Endometrium (tissue), 2 donors: ENCODE data around the gene OR2T2.
"Not testable (repeated sequence)": the region's sequence is repeated elsewhere in the genome, so short reads cannot be mapped to it uniquely, and the experiment has no call there.

ENCODE experiments used
- FAIRE-seq: peaks from 2 replicates; lab custom pipeline; 2012; peaks lifted over from hg19 to GRCh38; lab: Jason Lieb, UNC
- donor health status: control.
- donor health status: control.

OR2T2 gene, protein sequence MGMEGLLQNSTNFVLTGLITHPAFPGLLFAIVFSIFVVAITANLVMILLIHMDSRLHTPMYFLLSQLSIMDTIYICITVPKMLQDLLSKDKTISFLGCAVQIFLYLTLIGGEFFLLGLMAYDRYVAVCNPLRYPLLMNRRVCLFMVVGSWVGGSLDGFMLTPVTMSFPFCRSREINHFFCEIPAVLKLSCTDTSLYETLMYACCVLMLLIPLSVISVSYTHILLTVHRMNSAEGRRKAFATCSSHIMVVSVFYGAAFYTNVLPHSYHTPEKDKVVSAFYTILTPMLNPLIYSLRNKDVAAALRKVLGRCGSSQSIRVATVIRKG

DNA sequence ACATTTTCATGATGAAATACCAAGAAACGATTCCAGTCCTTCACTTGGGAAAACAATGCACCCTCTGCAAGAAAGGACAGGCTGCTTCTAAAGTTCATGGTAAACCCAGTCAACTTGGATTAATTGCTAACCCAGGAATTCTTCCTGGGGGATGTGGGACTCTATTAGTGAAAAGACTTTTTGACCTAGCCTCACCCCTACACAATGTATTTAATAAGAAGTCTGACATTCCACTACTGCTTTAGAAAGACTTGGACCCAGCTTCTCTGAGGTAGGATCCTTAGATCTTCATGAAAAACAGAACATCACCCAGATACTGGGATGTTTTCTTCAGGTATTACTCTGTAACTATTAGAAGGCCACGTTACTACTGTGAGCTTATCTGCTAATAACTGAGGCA is at the start of gene OR2T2:
Gene OR2T2 (plus strand): TSS at position 239 of the 400 bp plus-strand sequence. CDS start 7,161 bp downstream, outside the sequence.
- not testable (repeated sequence) for FAIRE-seq

DNA sequence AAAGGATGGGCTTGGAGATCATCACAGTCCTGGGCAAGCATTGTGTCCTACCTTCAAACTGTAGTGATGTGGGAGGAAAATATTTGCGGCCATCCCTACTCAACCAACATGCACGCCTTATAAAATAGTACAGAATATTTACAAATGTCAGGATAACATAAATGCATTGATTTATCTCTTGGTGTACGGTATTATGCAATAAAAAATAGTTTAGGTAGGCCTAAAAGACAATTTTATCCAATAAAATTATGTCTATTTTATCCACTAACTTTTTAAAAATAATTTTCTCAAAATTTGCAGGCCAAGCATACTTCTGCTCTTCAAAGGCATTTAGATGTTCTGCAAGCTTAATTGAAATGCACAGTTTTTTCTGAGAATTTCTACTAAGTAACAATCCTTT is 42.7 kb upstream of the OR2T2 start, which contains the start of gene OR2T1:
Gene OR2T1 (plus strand): TSS at position 301 of the 400 bp plus-strand sequence. CDS start 3,100 bp downstream, outside the sequence.
- FAIRE-seq, result no peak

DNA sequence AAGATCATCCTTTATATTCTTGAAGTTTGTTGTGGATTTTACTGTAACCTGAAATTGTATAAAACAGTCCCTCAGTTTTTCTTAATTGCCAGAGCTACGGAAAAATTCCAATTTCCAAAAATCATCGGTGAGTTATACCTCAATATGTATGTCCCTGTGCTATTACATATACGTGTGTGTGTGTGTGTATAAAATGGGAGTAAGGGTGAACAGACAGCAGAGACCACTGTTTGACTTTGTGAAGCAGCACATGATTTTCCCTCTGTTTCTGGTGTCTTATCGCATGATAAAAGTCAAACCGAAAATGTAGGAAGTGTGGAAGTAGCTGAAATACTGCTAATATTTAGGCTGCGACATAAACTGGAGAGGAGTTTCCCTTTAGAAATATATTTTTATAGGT is 41.4 kb upstream of the OR2T2 start:
- FAIRE-seq, result no peak

DNA sequence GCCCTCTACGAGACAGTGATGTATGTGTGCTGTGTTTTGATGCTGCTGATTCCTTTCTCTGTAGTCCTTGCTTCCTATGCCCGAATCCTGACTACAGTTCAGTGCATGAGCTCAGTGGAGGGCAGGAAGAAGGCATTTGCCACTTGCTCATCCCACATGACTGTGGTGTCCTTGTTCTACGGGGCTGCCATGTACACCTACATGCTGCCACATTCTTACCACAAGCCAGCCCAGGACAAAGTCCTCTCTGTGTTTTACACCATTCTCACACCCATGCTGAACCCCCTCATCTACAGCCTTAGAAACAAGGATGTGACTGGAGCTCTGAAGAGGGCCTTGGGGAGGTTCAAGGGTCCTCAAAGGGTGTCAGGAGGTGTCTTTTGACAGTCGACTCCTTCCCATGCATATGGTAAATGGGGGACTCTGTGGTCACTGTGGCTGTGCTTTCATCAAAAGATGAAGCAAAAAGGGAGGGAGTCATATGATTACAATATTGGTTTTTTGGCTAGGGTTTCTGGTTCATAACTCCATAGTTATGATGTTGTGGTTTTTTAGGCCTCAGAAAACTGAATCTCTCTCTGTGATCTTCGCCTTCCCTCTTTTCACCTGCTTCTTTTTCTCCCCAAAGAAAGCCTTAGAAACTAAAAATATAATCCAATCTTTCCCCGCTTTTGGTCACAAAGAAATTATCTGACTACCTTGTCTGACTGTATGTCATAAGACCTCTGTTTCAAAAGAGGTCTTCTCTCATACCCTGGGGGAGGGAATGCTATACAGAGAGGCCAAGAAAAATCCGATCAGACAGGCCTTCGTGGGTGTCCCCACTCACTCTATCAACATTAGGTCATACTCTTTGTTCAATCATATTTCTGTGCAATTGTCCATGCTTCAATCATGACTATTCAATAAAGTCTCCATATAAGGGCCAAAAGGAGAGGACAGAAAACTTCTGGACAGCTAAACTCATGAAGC is 38.4 kb upstream of the OR2T2 start:
- FAIRE-seq, result no peak

DNA sequence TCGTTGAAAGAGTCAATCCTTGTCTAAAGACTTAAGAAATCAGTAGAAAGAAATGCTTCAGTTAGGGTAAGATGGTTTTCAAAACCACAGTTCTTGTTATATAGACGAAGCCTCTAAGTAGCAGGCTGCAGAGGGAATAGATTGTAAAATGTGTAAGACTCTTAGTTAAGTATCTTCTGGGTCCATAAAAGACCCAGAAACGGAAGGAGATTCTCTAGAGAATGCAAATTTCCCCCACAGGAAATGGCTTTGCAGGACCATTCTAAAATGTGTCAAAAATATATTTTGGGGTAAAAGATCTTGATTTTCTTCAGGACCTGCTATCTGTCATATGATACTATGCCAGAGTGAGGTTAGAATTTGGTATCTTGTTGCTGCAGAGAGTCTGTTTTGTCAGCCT is 29.2 kb upstream of the OR2T2 start:
- FAIRE-seq, result no peak

DNA sequence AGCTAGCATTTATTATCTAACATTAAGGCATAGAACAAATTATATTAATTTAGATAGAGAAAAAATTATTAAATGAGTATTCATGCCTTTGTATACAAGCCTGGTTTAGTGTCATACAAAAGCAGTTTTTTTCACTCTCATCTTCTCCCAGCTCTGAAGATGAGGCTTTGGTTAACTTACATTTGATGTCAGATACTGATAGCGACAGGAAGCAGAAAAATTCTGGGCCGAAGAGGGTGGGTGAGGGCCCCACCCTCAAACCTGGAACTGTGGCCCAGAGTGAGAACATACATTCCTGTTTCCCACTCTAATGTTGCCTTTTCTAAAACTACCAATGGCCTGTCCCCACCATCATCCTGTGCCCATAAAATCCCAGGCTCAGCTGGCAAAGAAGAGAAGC is 27.6 kb upstream of the OR2T2 start:
- no peak for FAIRE-seq

DNA sequence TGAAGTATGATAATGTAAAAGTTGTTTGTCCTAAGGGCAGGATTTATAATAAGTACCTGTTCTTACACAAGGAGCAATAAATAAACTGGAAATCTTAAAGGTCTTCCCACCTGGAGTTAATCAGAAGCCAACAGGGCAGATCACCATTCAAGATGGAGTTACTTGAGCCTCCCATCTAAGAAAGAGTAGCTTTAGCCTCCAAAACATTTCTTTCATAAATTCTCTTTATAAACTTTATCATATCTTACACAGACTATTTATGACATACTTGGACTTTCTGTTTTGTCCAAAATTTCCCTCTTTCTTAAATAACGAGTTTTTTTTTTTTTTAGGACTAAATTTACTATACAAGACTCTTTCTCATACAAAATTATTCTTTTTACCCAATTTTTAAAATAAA is 24.1 kb upstream of the OR2T2 start:
- FAIRE-seq, result no peak

DNA sequence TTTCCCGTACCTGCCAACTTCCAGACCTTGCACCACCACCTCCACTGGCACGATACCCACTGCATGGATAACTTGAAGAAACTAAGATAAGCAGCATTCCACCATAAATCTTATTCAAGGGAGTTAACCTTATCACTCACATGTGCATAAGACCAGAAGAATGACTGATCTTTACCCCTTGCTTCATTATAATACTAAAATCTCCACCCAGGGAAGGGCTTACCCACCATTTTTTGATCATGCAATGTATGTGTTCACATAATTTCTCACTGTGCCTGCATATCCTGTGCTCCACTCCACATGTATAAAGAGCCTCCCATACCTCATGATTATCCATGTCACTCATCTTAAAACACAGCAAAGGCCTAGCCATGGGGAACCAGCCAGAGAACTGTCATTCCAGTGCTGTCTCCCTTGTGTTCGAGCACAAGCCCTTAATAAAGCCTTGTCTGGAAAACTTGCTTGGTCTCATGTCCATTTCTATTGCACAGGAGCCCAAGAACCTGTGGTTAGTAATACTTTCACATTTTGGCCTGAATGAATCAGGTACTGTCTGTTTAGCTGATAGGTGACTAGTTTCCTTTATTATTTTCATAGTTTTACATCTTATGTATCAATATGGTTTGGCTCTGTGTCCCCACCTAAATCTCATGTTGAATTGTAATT is 17.8 kb upstream of the OR2T2 start:
- not testable (repeated sequence) for FAIRE-seq

DNA sequence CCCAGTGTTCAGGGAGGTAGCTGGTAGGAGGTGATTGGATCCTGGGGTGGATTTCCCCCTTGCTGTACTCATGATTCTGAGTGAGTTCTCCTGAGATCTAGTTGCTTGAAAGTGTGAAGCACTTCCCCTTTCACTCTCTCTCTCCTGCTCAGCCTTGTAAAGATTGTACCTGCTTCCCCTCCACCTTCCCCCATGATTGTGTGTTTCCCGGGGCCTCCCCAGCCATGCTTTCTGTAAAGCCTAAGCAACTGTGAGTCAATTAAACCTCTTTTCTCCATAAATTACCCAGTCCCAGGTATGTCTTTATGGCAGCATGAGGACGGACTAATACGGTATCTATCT is 17.3 kb upstream of the OR2T2 start:
- FAIRE-seq, result not testable (repeated sequence)

DNA sequence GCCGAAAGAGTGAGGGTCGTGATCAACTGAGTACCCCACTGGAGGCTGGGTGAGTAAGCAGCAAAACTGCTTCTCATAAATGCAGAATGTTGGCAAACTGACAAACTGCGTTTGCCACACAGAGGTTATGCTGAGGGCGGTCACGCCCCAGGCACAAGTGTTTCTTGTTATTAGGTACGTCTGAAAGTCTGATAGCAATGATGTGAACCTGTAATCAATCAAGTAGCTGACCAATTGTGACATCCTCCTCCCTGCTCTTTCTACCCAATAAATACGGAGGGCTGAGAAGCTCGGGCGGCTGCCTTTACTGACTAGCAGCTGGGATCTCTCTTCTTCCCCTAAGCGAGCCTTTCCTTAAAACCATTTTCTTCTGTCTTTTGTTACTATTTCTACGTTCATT is 13.8 kb upstream of the OR2T2 start:
- not testable (repeated sequence) for FAIRE-seq

DNA sequence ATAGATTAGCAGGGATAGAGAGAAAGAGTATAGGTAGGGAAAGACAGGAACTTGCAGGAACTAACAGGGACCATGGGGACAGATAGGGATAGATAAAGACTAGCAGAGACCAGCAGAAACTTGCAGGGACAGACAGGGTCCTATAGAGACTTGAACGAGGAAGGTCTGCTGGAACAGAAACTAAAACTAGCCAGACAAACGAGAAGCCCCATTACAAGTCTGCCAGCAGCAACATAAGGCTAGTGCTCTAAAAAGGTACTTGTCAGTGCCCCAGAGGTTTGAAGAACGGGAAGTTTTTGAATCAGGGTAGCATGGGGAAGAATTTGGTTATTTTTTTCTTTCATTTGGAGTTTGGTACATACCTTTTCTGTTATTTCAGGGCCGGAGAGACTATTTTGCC is 13.2 kb upstream of the OR2T2 start:
- FAIRE-seq, result not testable (repeated sequence)

DNA sequence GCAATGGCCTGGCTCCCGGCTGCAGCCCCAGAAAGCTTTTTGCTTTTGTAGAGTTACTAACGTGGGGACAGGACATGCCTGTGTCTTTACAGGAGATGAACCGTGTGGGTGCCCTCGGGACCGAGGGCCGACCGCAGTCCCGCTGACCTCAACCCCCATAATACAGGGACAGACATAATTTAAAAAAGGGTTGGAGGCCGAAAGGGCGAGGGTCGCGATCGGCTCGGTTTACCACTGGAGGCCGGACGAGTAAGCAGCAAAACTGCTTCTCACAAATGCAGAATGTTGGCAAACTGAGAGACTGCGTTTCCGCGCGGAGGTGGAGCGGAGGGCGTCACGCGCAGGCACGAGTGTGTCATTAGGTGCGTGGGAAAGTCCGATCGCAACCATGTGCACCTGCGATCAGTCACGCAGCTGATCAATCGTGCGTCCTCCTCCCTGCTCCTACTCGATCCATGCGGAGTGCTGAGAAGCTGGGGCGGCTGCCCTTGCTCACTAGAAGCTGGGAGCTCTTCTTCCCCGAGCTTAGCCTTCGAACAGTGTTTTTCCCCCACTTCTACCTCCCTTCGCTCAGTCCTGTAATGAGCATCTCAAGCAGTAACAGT is 11.5 kb upstream of the OR2T2 start:
- not testable (repeated sequence) for FAIRE-seq

DNA sequence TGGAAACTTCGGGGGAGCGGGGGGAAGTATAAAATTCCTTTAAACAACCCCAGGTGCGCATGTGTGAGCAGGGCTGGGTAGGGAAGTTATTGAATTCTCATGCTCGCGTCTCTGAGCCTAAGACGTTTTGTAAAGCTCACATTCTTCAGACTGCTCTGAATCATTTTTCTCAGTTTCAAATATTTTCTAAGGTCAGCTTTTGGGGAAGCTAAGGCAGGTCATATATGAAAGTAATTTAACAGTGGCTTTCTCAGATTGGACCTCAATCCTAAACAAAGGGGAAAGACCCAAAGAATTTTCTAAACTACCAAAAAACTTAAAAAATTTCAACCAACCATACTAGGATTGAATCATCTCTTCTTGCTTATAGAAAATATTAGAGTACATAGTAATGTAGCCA is 10.5 kb upstream of the OR2T2 start:
- FAIRE-seq, result not testable (repeated sequence)

DNA sequence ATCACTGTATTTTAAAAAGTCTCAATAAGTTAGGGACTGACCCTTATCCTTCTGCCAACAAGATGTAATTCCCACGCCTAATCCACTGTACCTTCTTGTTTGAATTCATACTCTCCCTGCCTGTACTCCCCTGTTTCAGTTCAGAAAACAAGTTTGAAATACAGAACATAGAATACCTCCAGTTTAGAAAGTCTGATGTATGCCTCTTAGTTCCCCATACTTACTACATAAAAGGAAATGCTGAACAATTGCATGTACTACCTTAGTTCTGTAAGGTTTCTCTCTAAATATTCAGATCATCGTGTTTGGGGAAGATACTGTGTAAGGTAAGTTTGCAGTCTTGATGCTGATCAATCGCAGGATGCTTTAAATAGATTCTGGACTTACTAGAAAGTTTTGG is 9.1 kb upstream of the OR2T2 start:
- not testable (repeated sequence) for FAIRE-seq

DNA sequence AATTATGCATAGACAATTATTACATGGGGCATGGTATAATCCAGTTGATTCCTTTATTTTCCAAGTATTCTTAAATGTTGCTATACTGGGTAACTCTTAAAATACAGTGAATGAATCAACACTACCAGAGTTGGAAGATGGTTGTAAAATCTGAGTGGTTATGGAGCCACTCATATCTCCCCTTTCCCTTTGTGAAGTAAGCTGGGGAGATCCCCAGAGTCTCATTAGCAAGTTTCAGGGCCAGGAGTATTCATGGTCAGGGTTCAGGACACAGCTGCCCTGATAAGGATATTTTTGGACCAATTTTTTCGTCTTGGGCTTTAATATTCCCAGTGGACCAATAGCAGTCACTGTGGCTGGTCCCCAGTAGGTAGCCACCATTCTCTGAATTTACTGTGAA is 6.8 kb upstream of the OR2T2 start:
- not testable (repeated sequence) for FAIRE-seq

DNA sequence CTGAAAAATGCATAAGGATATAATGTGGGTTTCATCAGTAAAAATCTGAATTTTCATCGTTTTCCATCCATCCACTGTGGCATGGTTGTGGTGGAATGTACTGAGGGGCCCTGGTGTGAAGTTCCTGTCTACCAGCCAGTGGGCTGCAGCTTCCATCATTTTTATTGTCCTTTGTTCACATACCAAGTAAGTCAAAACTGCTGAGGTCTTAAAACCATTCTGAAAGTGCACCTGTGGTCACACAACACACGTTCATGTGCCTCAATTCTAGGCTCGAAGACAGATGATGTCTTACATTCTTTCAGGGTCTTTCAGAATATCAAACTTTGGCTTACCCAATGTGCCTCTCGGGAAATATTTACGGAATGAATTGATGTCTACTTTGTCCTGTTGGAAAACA is 6.2 kb upstream of the OR2T2 start:
- not testable (repeated sequence) for FAIRE-seq

DNA sequence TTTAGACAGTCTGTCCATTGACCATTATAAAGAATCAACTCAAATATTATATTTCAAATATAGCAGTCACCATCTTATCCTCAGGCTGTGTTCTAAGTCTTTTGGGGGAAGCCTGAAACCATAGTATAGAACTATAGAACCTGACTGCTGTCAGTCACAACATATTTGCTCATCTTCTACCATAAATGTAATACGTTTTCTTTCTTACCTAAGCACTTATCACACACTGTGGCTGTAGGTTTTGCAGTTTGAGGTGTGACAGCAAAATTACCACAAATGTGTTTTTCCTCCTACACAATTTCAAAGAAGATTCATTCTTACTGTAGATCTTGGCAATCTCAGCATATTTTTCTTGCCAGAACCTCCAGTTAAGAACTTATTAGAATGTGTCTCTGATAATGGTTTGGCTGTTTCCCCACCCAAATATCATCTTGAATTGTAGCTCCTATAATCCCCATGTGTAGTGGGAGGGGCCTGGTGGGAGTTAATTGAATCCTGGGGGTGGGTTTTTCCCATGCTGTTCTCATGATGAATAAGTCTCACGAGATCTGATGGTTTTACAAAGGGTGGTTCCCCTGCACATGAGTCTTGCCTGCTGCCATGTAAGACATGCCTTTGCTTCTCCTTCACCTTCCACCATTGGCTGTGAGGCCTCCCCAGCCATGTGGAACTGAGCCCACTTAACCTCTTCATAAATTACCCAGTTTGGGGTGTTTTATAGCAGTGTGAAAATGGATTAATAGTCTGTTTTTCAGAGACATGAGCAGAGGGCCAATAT is 2.7 kb upstream of the OR2T2 start:
- FAIRE-seq, result not testable (repeated sequence)

DNA sequence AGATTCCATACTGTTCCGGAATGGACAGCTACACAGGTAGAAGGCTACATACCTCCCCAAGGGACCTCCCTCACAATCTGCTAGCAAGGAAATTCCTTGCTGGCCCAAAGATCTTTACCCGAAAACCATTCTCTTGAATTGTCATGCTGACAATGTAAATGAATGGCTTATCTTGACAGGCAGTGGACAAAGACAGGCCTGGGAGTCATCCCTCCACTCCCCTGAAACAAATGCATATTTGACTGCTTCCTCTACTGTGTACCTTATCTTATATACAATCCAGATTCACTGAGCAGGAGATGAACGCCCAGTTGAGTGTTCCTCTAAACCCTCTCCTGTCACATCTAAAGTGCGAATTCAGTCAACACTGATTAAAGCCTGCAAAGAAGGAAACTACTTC is 834 bp upstream of the OR2T2 start:
- not testable (repeated sequence) for FAIRE-seq

DNA sequence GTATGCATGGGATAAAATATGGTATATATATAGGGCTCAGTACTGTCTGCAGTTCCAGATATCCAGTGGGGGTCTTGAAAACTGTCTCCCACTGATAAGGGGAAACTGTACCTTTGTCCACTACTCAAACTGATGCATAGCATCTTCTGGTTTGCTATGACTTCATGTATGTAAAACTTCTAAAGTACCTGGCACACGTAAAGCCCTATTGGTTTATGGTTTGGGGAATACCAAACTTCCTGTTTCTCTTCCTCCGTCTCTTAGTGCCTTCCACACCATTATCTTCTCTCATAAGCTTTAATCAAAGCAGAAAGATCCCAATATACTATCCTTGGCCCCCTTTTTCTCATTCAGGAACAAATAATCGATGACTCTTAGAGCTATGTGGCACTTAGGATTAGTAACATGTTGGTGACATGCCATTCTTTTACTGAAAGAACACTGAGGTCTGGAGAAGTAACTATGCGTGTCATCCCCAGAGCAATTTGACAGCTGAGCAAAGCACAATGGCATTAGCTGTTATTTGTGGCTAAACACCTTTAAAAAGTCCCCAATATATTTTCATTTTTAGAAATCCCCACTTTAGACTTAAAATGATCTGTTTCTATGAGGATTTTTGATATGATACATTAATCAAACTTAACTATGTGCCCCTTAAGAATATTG is 3.1 kb downstream of the OR2T2 start:
- not testable (repeated sequence) for FAIRE-seq

DNA sequence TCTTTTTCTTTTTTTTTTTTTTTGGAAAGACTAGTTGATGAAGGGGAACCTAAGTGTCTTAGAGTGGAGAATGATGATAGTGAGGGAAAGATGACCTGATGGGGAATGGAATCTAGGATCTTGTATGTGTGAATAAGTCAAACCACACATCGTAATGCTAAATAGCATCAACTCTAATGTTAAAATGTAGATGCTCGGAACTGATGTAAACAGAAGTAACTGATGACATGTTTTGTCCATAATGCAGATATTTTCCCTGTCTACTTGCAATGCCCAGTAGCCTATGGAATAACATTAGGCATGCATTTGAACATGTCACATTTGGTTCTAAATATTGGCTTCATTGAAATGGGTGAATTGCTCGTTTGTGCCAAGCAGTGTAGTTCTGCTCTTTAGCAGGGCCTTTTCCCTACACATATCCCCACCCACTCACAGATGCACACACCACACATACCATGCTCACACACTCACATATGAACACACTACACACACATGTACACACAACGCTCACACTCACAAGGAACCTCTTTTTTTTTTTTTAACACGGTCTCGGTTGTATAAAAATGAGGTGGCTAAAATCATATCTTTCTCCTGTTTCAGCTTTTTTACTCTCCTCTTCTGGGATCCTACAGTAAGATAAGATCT is 4.5 kb downstream of the OR2T2 start:
- FAIRE-seq, result not testable (repeated sequence)
